Measurements from ENCODE around the gene TNFAIP3.
A peak's percentile ranks its signal among the peaks of the same experiment; 100 is the strongest.

The TNFAIP3 gene

GRCh38 chr6:137926207-137926731, 59.2 kb downstream of the TNFAIP3 start:
- no peak for ATAC-seq

- no peak for ATAC-seq
Observed at GRCh38 chr6:137926985-137927384, 59.9 kb downstream of the TNFAIP3 start.

- peak; percentile 97 to 98 for ATAC-seq
Observed at GRCh38 chr6:137927777-137928218, 60.7 kb downstream of the TNFAIP3 start.

GRCh38 chr6:137928286-137928685, 61.2 kb downstream of the TNFAIP3 start:
- ATAC-seq: peak in 1 of 2 donors; percentile 29

GRCh38 chr6:137931849-137932465, 64.9 kb downstream of the TNFAIP3 start:
- ATAC-seq: no peak

Data from activated CD4-positive, CD25-positive, alpha-beta regulatory T cell treated with anti-CD3 and anti-CD28 coated beads, Interleukin-2, amount 50 U/mL, for 24 hours (primary cell).